Keratinocyte (primary cell): ENCODE measurements around the gene TMOD1. TPM values are rescaled to one million over a fixed set of nuclear protein-coding genes. Genes with fewer than 3 reads are reported as not detected.
A peak's percentile ranks its signal among the peaks of the same experiment; 100 is the strongest.

Source experiments
- DNase-seq: peaks from one replicate; pipeline ENCODE4 v3.0.0-alpha.2; 2011; ENCODE audit warnings: low read depth, missing footprints, low spot score
- FAIRE-seq: peaks from 2 replicates; lab custom pipeline; 2011; peaks lifted over from hg19 to GRCh38; lab: Jason Lieb, UNC
- H2AFZ ChIP-seq: 2 replicates; pipeline ENCODE4 v1.6.0; 2012; ENCODE audit warnings: low read length, control low read depth, inconsistent platforms; ENCODE audit not compliant: control insufficient read depth
- H3K27ac ChIP-seq: 2 replicates; pipeline ENCODE4 v1.5.1; 2011; ENCODE audit warnings: low read length; ENCODE audit not compliant: control insufficient read depth, insufficient read depth
- H3K27me3 ChIP-seq: 3 replicates; pipeline ENCODE4 v1.6.0; 2011; ENCODE audit warnings: low read length; ENCODE audit not compliant: control insufficient read depth, insufficient read depth; ENCODE audit errors: extremely low read depth
- H3K36me3 ChIP-seq, 2 experiments: 2 replicates in 1 of 2; 3 replicates in 1 of 2; pipeline ENCODE4 v1.5.1; 2011; ENCODE audit warnings: low read length in 2 of 2, mild to moderate bottlenecking in 1 of 2; ENCODE audit not compliant: control insufficient read depth in 2 of 2, insufficient read depth in 2 of 2; ENCODE audit errors: extremely low read depth in 1 of 2
- H3K4me1 ChIP-seq: 3 replicates; pipeline ENCODE4 v1.5.1; 2011; ENCODE audit warnings: low read length; ENCODE audit not compliant: control insufficient read depth, insufficient read depth; ENCODE audit errors: extremely low read depth
- H3K4me2 ChIP-seq: 3 replicates; pipeline ENCODE4 v1.6.0; 2011; ENCODE audit warnings: low read depth, low read length; ENCODE audit not compliant: control insufficient read depth, insufficient read depth; ENCODE audit errors: extremely low read depth
- H3K4me3 ChIP-seq, 3 experiments: fragments of 200-600 bp in 1 of 3; sonication (generic) in 1 of 3; 2 replicates in 2 of 3; 3 replicates in 1 of 3; pipeline ENCODE4 v1.5.1; 2011 to 2016; ENCODE audit warnings: low read length in 3 of 3, mild to moderate bottlenecking in 3 of 3, control low read depth in 2 of 3, inconsistent platforms in 1 of 3, low read depth in 1 of 3, mixed read lengths in 1 of 3, mixed run types in 1 of 3, moderate library complexity in 1 of 3; ENCODE audit not compliant: control insufficient read depth in 2 of 3, insufficient read depth in 2 of 3; ENCODE audit errors: extremely low read depth in 1 of 3
- H3K79me2 ChIP-seq: 2 replicates; pipeline ENCODE4 v1.6.0; 2012; ENCODE audit warnings: low read length; ENCODE audit not compliant: control insufficient read depth, insufficient read depth
- H3K9ac ChIP-seq: 3 replicates; pipeline ENCODE4 v1.6.0; 2011; ENCODE audit warnings: low read length; ENCODE audit not compliant: control insufficient read depth, insufficient read depth; ENCODE audit errors: extremely low read depth
- H3K9me1 ChIP-seq: 3 replicates; pipeline ENCODE4 v1.6.0; 2011; ENCODE audit warnings: low read length; ENCODE audit not compliant: control insufficient read depth, insufficient read depth; ENCODE audit errors: extremely low read depth
- H3K9me3 ChIP-seq: 2 replicates; pipeline ENCODE4 v1.5.1; 2012; ENCODE audit warnings: low read depth, low read length; ENCODE audit not compliant: control insufficient read depth
- H4K20me1 ChIP-seq: 3 replicates; pipeline ENCODE4 v1.6.0; 2011; ENCODE audit warnings: low read length; ENCODE audit not compliant: control insufficient read depth, insufficient read depth; ENCODE audit errors: extremely low read depth
- EZH2 ChIP-seq: IDR thresholded peaks from one replicate; pipeline ENCODE4 v1.6.1; 2012; ENCODE audit warnings: inconsistent platforms, mild to moderate bottlenecking, low read length, moderate library complexity
- dilution Hi-C: fragments of 300-500 bp; cut with MboI; formaldehyde crosslinking; loops from one replicate; pipeline ENCODE4 v1.7.0; 2020; ENCODE audit warnings: low sequenced_read_pairs; ENCODE audit not compliant: extremely low pct_ligation_motif_present
- polyA plus RNA-seq, 5 experiments: library from polyadenylated mRNA; depleted of rRNA in 3 of 5; stranded (reverse) in 3 of 5; stranded (forward) in 1 of 5; unstranded in 1 of 5; fragments of >200 nt; gene quantifications; 1 replicate in 1 of 5; 2 replicates in 3 of 5; 3 replicates in 1 of 5; pipeline versions ENCODE4 v1.2.1 to v1.2.3, GENCODE V29; 2011 to 2012; ENCODE audit warnings: missing spikeins in 2 of 5, low read depth in 1 of 5, low replicate concordance in 1 of 5
- TF ChIP-seq, protein P1 (sequence below), 3 experiments: IDR thresholded peaks in 1 of 3; conservative IDR thresholded peaks in 1 of 3; optimal IDR thresholded peaks in 1 of 3; 2 replicates in 2 of 3; 3 replicates in 1 of 3; pipeline versions ENCODE3 to v1.5.1; 2011; ENCODE audit warnings: low read length in 3 of 3, mild to moderate bottlenecking in 3 of 3, moderate library complexity in 2 of 3, control low read depth in 1 of 3, inconsistent platforms in 1 of 3; ENCODE audit not compliant: insufficient read depth in 2 of 3; ENCODE audit errors: extremely low read depth in 1 of 3

The TMOD1 gene
- polyA plus RNA-seq, 1 donor (not counting 4 experiments of a cell fraction or from before 2014, with no cell fraction given) = not detected

DNA sequence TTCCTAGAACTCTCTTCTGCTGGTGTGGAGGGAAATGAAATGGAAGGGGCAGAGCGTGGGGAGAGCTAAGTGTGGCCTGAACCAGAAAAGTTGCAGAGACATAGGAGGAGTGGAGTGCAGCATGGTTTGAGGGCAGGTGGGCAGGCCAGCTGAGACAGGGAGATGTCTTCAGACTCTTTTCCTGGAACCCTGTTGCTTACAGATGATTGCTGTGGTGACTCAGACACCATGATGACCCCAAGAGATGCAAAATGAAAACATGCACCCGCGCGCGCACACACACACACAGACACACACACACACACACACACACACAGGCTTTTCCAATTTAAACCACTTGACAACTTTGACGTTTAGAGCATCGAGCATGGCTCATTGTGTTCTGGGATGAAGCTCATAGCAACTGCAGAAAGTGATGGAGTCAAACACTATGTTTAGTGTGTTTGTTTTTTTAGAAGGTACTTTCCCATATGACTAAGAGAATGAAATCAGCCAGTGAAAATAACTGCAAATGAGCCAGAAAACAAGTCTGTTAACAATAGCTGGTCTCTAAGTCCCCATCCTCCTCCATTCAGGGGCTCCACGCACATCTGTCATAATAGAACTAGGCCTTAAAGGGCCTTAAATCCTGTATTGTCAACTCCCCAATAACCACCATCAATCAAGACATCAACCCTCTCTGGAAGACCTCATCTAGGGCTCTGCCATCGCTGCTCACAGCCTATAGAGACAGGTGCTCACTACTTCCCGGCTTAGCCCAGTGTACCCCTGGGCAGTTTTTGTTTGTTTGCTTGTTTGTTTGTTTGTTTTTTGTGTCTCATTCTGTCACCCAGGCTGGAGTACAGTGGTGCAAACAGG is 9.6 kb downstream of the TMOD1 start:
- peaks cover 11% of the 10 kb centered on the region for H3K27me3 ChIP-seq
- H3K36me3 ChIP-seq = no peaks in the 10 kb centered on the region
- FAIRE-seq = no peak
- peak overlapping the region; percentile 55 for H3K27ac ChIP-seq
- no peak overlapping the region for H2AFZ ChIP-seq
- no peaks in the 10 kb centered on the region for H3K9me3 ChIP-seq
- DNase-seq = no peak
- TF ChIP-seq, protein P1, sequence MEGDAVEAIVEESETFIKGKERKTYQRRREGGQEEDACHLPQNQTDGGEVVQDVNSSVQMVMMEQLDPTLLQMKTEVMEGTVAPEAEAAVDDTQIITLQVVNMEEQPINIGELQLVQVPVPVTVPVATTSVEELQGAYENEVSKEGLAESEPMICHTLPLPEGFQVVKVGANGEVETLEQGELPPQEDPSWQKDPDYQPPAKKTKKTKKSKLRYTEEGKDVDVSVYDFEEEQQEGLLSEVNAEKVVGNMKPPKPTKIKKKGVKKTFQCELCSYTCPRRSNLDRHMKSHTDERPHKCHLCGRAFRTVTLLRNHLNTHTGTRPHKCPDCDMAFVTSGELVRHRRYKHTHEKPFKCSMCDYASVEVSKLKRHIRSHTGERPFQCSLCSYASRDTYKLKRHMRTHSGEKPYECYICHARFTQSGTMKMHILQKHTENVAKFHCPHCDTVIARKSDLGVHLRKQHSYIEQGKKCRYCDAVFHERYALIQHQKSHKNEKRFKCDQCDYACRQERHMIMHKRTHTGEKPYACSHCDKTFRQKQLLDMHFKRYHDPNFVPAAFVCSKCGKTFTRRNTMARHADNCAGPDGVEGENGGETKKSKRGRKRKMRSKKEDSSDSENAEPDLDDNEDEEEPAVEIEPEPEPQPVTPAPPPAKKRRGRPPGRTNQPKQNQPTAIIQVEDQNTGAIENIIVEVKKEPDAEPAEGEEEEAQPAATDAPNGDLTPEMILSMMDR (optimal IDR thresholded peaks at IDR 0.05 in 1 of 3, IDR thresholded peaks at IDR 0.05 in 1 of 3, conservative IDR thresholded peaks at IDR 0.05 in 1 of 3; ENCODE audit: extremely low read depth in 1 of 3, insufficient read depth in 2 of 3, low read length in 3 of 3) = no peak
- TF ChIP-seq EZH2 = no peak
- no peak overlapping the region for H3K9ac ChIP-seq
- no peaks in the 10 kb centered on the region for H4K20me1 ChIP-seq
- H3K79me2 ChIP-seq = no peaks in the 10 kb centered on the region
- H3K4me1 ChIP-seq = peaks cover 5% of the 10 kb centered on the region
- H3K9me1 ChIP-seq = no peaks in the 10 kb centered on the region
- no peak overlapping the region for H3K4me3 ChIP-seq
- dilution Hi-C loops = no loop called here
- no peak overlapping the region for H3K4me2 ChIP-seq

DNA sequence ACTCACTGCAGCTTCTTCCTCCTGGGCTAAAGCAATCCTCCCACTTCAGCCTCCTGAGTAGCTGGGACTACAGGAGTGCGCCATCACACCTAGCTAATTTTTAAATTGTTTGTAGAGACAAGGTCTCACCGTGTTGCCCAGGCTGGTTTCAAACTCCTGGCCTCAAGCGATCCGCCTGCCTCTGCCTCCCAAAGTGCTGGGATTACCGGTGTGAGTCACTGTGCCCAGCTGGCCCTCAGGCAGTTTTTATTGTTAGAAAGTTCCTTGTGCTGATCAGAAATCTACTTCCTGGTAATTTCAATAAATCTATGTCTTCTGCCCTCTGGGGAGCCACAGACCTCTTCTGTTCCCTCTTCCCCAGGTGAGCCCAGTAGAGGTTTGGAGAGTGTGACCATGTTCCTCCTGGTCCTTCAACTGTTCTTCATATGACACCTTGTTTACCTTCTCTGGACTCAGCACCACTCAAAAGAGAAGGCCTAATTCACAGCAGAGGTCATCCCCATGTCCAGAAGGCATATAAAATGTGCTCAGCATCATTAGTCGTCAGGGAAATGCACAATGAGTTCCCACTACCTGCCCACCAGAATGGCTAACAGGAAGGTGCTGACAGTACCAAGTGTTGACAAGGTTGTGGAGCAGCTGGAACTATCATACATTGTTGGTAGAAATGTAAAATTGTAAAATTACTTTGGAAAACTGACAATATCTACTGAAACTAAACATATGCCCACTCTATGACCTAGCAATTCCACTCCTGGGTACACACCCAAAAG is 10.4 kb downstream of the TMOD1 start:
- no peaks in the 10 kb centered on the region for H3K79me2 ChIP-seq
- no peaks in the 10 kb centered on the region for H4K20me1 ChIP-seq
- peaks cover 5% of the 10 kb centered on the region for H3K4me1 ChIP-seq
- FAIRE-seq (no peak), DNase-seq (no peak)
- TF ChIP-seq EZH2 = no peak
- TF ChIP-seq, protein P1 (optimal IDR thresholded peaks at IDR 0.05 in 1 of 3, IDR thresholded peaks at IDR 0.05 in 1 of 3, conservative IDR thresholded peaks at IDR 0.05 in 1 of 3; ENCODE audit: extremely low read depth in 1 of 3, insufficient read depth in 2 of 3, low read length in 3 of 3) = no peak
- no peak overlapping the region for H2AFZ ChIP-seq
- dilution Hi-C loops = no loop called here
- H3K27ac ChIP-seq = peak overlapping the region; percentile 55
- no peak overlapping the region for H3K9ac ChIP-seq
- H3K9me1 ChIP-seq = no peaks in the 10 kb centered on the region
- H3K4me2 ChIP-seq = no peak overlapping the region
- no peaks in the 10 kb centered on the region for H3K9me3 ChIP-seq
- H3K4me3 ChIP-seq = no peak overlapping the region
- peaks cover 3% of the 10 kb centered on the region for H3K27me3 ChIP-seq
- no peaks in the 10 kb centered on the region for H3K36me3 ChIP-seq
